Thyroid gland (tissue), 4 donors: Measurements from ENCODE around the gene SHC4.

Source experiments
- CTCF ChIP-seq, 6 experiments: fragments of 200-600 bp in 3 of 6; fragments of 450-650 bp in 3 of 6; sonication (generic) in 3 of 6; IDR thresholded peaks; one replicate each; pipeline ENCODE4 v1.5.1; 2016 to 2019; ENCODE audit warnings: antibody characterized with exemption in 6 of 6, mild to moderate bottlenecking in 2 of 6, inconsistent platforms in 1 of 6, moderate library complexity in 1 of 6
- POLR2A ChIP-seq, 2 donors: fragments of 450-650 bp; IDR thresholded peaks; one replicate each; pipeline ENCODE4 v1.6.1; 2017; ENCODE audit warnings: antibody characterized with exemption in 2 of 2, mild to moderate bottlenecking in 2 of 2, moderate library complexity in 1 of 2

- TF ChIP-seq CTCF (IDR thresholded peaks at IDR 0.05): no peak
- TF ChIP-seq POLR2A (IDR thresholded peaks at IDR 0.05): no peak
Measured at GRCh38 chr15:48871542-48871941, 92.2 kb downstream of the SHC4 start.
